ENCODE measurements around the gene ETF1.

Gene ETF1

GRCh38 chr5:138560971-138561370 lies 17.9 kb upstream of the ETF1 start:
- no peak for DNase-seq

- DNase-seq, result no peak
These were observed 16.9 kb upstream of the ETF1 start for GRCh38 chr5:138559937-138560336.

GRCh38 chr5:138557677-138558076 lies 14.6 kb upstream of the ETF1 start:
- DNase-seq, result no peak

GRCh38 chr5:138554143-138554542 lies 11.1 kb upstream of the ETF1 start:
- DNase-seq, result no peak

- no peak for DNase-seq
These were observed 10.5 kb upstream of the ETF1 start for GRCh38 chr5:138553437-138554095.

- no peak for DNase-seq
These were observed 9.6 kb upstream of the ETF1 start for GRCh38 chr5:138552657-138553056.

DNA sequence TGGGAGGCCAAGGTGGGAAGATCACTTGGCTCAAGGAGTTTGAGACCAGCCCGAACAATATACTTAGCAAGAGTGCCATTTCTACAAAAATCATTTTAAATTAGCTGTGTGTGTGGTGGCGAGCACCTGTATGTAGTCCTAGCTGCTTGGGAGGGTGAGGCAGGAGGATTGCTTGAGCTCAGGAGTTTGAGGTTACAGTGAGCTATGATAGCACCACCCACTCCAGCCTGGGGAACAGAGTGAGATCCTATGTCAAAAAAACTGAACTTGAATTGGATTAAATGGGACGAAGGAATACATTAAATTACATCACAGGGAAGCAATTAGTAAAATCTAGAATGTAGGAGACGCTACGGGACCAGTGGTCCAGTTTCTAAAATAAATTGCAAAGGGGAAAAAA lies 6.4 kb upstream of the ETF1 start:
- DNase-seq, result no peak

GRCh38 chr5:138545919-138546562 lies 3.0 kb upstream of the ETF1 start:
- no peak for DNase-seq

GRCh38 chr5:138544181-138545134 lies 1.4 kb upstream of the ETF1 start:
- no peak for DNase-seq

DNA sequence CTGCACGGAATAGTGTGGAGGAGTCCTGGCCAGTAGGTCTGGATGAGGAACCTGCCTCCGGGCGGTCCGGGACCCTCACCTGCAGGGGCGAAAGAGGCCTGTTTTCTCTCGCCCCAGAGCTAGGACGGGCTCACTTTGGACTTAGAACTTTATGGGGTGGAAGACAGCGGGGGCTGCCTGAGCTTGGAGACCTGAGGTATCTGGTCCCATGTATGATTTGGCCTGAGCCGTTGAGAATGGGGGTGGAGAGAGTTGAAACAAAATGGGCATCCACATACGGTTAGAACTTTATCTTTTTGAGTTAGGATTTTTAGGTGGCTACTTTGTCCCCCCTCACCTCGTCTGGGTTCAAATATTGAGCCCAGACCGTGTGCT lies 681 bp upstream of the ETF1 start:
- DNase-seq, result no peak

GRCh38 chr5:138542180-138542955 lies 668 bp downstream of the ETF1 start:
- no peak for DNase-seq

DNA sequence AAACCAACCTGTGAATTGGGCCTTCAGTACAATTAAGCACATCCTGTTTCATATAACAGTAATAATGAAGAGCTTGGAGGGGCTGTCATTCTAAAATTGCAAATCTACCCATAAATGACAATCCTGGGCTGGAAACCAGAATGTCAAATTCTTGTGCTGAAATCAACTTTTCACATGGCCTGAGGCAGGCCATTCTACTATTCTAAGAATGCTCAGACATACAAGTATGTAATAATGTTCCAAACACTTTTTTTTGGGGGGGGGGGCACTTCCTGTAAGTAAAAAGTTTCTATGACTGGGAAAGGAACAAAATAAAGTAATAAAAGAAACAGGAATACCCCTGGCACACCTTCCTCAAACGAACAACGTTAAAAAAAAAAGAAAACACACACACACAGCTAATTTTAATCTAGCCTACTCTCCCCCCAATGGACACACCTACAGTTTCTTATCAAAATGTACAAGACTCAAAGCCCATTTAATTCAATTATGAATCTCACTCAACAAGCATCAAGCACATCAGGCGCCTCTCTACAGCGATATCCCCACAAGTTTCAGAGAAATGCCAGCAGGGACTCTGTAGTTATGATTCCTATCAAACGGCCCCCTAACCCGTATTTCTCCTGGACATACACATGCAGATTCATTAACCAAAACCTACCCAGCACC lies 1.4 kb downstream of the ETF1 start:
- DNase-seq, result no peak

- no peak for DNase-seq
These were observed 3.2 kb downstream of the ETF1 start for GRCh38 chr5:138539791-138540190.

DNA sequence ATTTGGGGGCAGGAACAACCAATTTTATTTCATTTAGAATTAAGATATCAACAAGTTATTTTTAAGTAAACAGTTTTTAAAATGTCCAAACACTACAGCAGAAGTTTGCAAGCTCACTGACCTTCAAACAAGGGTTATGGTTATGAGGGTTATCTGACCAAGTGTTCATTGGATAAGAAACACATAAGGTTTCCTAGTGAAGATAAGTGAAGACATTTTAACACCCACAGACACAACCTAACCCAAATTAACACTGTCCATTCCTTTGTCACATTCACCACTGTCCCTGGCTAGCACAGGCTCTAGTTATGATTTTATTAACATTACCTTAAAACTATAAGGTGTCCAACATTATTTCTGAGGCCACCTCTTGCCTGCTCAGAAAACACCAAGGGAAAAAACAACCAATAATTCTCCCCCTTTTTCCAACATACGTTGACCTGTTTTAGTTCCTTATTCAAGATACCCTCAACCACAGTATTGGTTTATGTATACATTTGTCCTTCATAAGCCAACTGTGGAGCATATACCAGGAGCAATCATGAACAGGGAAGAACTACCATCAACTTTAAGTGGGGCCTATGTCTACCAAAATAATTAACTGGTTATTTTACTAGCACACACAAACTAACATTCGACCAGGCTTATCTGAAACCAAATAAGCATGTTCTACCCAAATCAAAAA lies 4.0 kb downstream of the ETF1 start:
- no peak for DNase-seq

DNA sequence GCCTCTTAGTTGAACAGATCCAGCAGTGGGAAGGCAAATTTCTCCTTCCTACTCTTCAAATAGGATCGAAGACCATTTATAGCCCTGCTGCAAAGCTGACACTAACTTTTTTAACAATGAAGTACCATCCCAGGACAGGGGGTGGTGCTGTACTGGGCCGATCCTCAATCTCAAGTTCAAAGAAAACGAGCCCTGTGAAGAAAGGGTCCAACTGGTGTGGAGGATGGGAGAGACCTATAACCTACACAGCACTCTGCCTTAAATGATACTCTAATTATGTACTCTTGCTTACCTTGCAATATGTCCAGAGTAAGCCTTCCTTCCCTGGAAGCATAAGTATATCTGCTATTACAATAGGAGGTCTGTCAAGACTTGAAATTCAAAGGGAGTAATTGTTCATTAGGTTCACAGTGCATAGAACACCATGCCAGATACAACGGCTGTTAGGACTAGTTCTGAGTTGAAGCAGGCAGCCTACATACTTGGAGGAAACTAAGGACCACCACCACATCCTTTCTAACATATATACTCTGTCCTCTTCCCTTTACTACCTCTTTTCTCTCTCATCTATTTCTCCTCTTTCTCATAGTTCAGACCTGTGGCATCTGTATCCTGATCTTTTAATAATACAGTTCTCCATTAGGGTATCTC lies 6.2 kb downstream of the ETF1 start:
- no peak for DNase-seq

DNA sequence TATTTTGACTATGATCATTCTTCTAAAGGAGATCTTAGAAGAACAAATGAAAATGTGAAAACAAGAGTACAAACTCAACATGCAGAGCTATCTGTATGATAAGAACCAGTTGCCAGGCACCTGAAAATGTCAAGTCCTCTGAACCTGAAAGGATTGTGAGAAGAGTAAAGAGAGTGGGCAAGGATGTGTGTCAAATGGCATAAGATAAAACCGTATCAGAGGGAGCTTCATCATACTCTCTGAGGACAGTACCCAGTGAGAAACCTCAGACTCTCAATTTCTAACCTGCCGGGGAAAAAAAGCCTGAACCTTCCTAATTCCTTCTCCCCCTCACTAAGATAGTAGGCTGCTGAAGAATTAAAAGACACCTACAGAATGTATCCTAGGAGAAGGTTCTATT lies 6.8 kb downstream of the ETF1 start:
- no peak for DNase-seq

DNA sequence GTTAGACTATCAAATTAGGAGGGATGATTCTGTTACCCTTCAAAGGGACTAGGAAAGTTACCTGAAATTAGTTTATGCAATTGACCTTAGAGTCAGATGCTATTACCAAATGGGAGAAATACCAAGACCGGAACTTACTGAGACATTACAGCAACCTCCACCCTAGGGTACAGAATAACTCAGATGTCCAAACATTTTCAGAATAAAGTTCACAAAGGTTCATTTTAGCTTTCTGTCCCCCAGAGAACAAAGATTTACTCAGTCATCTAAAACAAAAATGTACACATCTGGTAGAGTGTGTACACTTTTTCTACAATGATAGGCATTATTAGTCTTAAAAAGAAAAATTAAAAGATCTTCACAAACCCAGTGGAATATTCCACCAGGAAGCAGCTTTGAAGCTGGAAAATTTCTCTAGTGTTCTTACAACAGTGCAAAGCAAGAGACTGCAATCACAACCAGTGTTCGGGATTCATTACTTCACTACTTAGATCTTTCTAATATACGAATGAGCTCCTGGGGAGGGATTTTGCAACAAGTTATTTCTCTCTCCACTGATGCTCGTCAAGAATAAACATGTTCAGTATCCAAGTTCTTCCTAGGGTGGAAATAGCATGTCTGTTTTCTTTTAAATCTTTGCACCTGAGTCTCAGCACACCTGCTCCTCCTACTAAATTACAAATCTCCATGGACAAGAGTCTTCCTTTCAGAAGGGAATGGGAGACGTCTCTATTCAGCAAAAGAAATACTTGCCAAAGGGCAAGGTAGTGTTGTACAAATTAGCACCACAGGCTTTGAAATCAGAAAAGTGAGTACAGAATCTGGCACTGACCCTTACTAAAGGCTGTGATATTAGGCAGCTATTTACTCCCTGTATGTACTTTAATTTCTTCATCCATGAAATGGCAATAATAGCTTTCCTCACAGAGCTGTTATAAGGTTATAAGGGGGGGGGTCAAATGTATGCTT lies 8.8 kb downstream of the ETF1 start:
- no peak for DNase-seq

DNA sequence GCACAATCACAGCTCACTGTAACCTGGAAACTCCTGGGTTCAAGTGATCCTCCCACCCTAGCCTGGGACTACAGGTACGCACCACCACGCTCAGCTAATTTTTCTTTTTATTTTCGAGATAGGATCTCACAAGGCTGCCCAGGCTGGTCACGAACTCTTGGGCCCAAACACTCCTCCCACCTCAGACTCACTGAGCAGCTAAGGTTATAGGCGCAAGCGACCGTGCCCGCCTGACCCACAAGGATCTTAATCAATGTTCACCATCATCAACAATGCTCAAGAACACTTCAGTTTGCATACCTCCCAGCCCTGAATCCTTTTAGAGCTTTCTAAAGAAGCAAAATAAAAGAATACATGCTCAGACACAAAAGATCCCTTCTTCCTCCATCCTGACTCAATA lies 13.2 kb downstream of the ETF1 start:
- DNase-seq, result no peak

- DNase-seq, result no peak
These were observed 14.1 kb downstream of the ETF1 start for GRCh38 chr5:138528744-138529469.
